MG63 (cell line): Measurements from ENCODE around the gene FARSA. TPM values are rescaled to one million over a fixed set of nuclear protein-coding genes. Genes with fewer than 3 reads are reported as not detected.
"Not testable (repeated sequence)": the region's sequence is repeated elsewhere in the genome, so short reads cannot be mapped to it uniquely, and the experiment has no call there.

ENCODE experiments used
- DNase-seq: peaks from one replicate; pipeline ENCODE4 v3.0.0-alpha.2; 2020
- H3K27me3 ChIP-seq: fragments of 250-450 bp; sonication (Bioruptor Pico); 2 replicates; pipeline ENCODE4 v1.5.1; 2020; ENCODE audit warnings: mild to moderate bottlenecking, moderate library complexity
- H3K36me3 ChIP-seq: fragments of 250-450 bp; sonication (Bioruptor Pico); 2 replicates; pipeline ENCODE4 v1.5.1; 2020; ENCODE audit warnings: mild to moderate bottlenecking, moderate library complexity
- H3K4me3 ChIP-seq: fragments of 250-450 bp; sonication (Bioruptor Pico); 2 replicates; pipeline ENCODE4 v1.5.1; 2020; ENCODE audit warnings: mild to moderate bottlenecking, moderate library complexity
- H3K9me3 ChIP-seq: fragments of 250-450 bp; sonication (Bioruptor Pico); 2 replicates; pipeline ENCODE4 v1.5.1; 2020; ENCODE audit warnings: mild to moderate bottlenecking, moderate library complexity
- total RNA-seq: library from RNA; depleted of rRNA; stranded (reverse); fragments of >200 nt; shearing (Covaris generic); gene quantifications from 2 replicates; pipeline ENCODE4 v1.2.3, GENCODE V29; 2014; ENCODE audit warnings: low replicate concordance

FARSA gene
- total RNA-seq, 1 experiment from 2014 or later, result 410 TPM

DNA sequence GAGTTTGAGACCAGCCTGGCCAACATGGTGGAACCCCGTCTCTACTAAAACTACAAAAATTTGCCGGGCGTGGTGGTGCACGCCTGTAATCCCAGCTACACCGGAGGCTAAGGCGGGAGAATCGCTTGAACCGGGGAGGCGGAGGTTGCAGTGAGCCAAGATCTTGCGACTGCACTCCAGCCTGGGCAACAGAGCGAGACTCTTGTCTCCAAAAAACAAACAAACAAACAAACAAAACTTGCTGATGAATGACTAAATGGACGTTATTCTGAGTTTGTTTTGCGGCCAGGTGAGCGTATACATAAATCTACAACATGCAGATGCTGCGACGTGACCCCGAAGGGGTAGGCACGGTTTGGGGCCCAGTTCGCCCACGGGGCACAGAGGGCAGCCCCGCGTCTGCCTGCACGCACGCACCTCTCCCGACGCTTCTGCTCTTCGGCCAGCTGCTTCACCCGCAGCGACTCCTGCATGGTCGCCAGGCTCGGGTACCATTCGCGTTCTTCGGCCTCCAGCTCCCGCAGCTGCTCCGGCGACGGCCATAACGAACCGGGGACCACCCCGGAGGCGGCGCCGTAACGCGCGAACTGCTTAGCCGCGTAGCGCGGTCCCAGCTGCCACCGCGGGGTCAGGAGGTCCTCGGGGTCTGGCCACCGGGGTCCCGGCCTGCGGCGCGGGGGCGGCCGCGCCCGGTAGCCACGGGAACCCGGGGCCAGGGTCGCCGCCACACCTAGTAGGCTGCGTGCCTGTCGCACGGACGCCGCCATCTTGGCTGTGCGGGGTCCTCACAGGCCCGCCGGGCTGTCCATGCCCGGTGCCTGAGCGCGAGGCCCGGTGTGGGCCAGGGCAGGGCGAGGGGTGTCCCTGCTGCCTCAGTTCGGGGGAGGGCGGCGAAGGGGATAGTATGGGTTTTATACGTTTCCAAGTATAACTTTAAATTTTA lies 23.2 kb upstream of the FARSA start, which contains the start of gene GADD45GIP1:
TSS of gene GADD45GIP1 (minus strand) at position 778 of the 943 bp plus-strand sequence. CDS start at position 767, 11 bp downstream.
- peak; percentile 96 for DNase-seq
- Histone ChIP-seq H3K27me3 (no peaks in the 10 kb centered on the region), H3K4me3 (peak within 1 kb of the TSS; percentile 89), H3K9me3 (no peaks in the 10 kb centered on the region), H3K36me3 (peaks cover 50% of the 10 kb centered on the region)

DNA sequence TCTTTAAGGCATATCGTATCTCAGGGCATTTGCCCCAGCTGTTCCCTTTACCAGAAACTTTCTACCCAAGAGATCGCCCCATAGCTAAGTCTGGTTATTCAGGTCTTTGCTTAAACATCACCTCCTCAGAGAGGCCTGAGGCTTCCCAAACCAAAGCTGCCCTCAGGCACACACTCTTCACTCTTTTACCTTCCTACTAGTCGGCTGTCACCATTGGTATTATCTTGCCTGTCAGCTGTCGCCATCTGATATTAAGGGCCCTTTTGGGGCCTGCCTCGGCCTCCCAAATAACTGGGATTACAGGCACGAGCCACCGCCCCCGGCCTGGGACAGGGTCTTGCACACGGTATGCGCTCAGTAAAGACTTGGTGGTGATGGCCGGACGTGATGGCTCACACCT lies 22.5 kb upstream of the FARSA start:
- Histone ChIP-seq H3K27me3 (no peaks in the 10 kb centered on the region), H3K9me3 (no peaks in the 10 kb centered on the region), H3K4me3 (peak overlapping the region; percentile 89), H3K36me3 (peaks cover 57% of the 10 kb centered on the region)
- DNase-seq, result no peak

DNA sequence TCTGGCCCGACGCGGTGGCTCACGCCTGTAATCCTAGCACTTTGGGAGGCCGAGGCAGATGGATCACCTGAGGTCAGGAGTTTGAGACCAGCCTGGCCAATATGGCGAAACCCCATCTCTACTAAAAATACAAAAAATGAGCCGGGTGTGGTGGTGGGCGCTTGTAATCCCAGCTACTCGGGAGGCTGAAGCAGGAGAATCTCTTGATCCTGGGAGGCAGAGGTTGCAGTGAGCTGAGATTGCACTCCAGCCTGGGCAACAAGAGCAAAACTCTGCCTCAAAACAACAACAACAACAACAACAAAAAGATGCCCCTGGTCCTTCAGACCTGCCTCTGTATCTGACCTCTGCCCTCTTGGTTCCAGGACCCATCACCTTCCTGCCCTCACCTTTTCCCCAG lies 22.1 kb upstream of the FARSA start:
- Histone ChIP-seq H3K4me3 (peak overlapping the region; percentile 89), H3K36me3 (peaks cover 61% of the 10 kb centered on the region)
- not testable (repeated sequence) for DNase-seq, H3K27me3 ChIP-seq, H3K9me3 ChIP-seq

DNA sequence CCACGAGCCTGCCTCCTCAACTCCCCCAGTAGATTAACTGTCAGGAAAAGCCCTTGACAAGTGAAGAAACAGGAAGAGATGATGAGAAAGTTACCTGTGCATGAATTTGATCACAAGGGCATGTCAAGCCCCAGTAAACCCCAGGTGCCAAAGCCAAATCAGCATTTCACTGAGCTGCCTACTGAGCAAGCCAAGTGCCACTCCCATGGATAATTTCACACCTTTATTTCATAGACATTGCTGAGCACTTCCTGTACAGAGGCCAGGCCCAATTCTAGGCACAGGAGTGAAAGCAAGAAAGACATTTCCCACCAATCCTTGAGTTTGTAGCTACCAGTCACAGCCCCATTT lies 21.1 kb upstream of the FARSA start:
- no peak overlapping the region for H3K4me3 ChIP-seq
- peaks cover 71% of the 10 kb centered on the region for H3K36me3 ChIP-seq
- H3K27me3 ChIP-seq, result no peaks in the 10 kb centered on the region
- no peak for DNase-seq
- H3K9me3 ChIP-seq, result no peaks in the 10 kb centered on the region

DNA sequence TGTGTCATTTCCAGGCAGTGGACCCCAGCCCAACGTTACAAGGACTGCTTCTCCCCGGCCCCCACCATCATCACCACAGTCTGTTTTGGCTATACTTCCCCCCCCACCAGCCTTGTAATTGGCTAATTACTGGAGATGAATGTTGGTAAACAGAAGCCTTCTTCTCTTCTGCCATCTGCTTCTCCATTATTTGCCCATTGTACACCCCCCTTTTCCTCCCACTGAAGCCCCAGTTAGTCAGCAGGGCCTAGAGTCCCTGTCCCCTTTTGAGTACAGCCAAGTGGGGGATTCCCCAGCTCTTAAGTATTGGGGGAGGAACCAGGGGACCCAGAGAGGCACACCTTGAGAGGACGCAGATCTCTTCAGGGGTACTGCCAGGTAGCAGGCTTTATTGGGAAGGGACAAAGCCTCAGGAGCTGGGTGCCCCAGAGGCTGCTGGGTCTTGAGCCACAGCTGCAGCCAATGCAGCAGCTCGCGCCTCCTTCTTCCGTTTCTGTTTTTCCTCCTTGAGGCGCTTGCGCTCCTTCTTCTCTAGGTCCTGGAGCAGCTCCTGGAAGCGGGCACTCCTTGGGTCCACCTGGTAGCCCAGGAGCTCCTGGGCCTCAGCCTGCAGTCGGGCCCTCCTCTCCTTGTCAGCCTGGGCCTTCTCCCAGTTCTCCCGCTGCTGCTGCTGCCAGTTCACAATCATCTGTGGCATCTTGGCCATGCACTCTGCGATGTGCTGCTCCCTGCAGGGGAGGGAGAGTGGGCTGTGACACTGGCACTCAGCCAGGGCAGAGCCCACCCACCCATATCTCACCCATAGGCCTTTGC lies 20.5 kb upstream of the FARSA start:
- Histone ChIP-seq H3K36me3 (peaks cover 77% of the 10 kb centered on the region), H3K4me3 (no peak overlapping the region), H3K27me3 (no peaks in the 10 kb centered on the region), H3K9me3 (no peaks in the 10 kb centered on the region)
- DNase-seq, result no peak

DNA sequence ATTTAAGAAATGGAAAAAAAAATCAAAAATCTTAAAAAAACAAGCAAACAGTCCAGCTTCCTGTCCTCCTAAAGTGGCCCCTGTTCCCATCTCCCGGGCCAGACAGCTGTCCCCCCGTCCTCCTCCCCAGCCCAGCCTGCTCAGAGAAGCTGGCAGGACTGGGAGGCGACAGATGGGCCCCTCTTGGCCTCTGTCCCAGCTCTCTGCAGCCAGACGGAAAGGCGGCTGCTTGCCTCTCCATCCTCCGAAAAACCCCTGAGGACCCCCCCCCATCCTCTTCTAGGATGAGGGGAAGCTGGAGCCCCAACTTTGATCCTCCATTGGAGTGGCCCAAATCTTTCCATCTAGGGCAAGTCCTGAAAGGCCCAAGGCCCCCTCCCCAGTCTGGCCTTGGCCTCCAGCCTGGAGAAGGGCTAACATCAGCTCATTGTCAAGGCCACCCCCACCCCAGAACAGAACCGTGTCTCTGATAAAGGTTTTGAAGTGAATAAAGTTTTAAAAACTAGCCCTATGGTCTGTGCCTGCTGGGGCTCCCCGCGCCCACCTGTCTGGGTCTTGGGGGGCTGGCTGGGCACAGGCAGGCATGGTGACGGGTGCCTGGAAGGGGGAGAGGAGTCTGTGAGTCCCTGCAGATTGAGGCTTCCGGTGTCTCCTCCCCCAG lies 19.8 kb upstream of the FARSA start:
- no peaks in the 10 kb centered on the region for H3K27me3 ChIP-seq
- DNase-seq, result peak; percentile 92
- H3K36me3 ChIP-seq, result peaks cover 84% of the 10 kb centered on the region
- H3K4me3 ChIP-seq, result no peak overlapping the region
- H3K9me3 ChIP-seq, result no peaks in the 10 kb centered on the region

DNA sequence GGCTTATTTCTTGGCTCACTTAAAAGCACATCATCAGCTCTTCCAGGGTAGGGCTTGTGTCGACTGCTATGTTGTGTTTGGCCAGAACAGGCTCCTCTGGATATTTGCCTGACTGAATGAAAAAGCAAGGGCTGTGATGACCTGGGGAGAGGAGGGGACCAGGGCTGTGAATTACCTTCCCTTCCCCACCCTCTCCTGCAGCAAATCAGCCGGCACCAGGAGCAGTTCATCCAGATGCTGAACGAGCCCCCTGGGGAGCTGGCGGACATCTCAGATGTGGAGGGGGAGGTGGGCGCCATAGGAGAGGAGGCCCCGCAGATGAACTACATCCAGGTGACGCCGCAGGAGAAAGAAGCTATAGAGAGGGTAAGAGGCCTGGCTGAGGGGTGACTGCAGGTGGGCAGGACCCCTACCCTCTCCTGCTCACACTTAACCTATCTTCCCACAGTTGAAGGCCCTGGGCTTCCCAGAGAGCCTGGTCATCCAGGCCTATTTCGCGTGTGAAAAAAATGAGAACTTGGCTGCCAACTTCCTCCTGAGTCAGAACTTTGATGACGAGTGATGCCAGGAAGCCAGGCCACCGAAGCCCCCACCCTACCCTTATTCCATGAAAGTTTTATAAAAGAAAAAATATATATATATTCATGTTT lies 19.1 kb upstream of the FARSA start:
- Histone ChIP-seq H3K4me3 (no peak overlapping the region), H3K27me3 (no peaks in the 10 kb centered on the region), H3K9me3 (no peaks in the 10 kb centered on the region), H3K36me3 (peaks cover 91% of the 10 kb centered on the region)
- DNase-seq, result peak; percentile 93

DNA sequence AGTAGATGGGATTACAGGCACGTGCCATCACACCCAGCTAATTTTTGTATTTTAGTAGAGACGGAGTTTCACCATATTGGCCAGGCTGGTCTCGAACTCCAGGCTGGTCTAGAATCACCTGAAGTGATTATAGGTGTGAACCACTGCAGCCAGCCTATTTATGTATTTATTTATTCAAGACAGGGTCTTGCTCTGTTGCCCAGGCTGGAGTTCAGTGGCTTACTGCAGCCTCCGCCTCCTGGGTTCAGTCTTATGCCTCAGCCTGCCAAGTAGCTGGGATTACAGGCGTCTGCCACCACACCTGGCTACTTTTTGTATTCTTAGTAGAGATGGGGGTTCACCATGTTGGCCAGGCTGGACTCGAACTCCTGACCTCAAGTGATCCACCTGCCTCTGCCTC lies 18.5 kb upstream of the FARSA start:
- not testable (repeated sequence) for H3K9me3 ChIP-seq, DNase-seq, H3K4me3 ChIP-seq, H3K27me3 ChIP-seq
- H3K36me3 ChIP-seq, result peaks cover 96% of the 10 kb centered on the region

DNA sequence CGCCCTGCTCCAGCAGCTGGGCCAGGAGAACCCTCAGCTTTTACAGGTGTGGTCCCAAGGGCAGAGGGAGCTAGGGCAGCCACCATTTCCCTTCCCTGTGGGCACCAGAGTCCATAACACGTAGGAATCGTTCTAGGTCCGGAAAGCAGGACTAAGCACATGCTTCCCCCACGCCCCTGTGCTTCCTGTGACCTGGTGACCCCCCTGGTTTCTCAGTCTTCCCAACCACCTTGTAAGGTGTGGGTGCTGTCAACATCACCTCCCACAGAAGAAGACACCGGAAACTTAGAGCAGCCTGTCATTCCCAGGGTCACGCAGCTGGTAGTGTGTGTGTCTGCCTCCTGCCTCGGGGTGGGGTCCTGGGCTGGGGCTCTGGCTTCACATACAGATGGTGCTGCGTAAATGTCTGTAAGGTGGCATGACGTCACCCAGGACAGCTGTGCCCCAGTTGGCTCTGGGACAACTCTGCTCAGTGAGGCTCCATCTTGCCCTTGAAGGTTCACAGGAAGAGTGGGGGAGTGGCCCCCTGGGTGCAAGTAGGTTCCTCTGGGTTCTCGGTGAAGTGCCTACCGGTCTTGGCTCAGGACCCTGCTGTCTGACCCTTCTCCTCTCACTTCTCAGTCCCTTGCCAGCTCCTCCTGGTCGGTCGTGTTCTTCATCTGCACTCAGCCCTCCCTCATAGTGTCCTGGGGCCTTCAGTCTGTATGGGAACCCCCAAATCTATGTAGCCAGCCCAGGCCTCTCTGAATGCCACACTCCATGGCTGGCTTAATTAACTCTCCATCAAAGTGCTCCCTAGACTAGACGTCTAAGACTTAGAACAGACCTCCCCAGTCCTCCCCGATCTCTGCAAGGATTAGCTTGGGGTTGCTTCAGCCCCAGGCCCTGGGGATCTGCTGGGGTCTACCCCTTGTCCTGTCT lies 16.1 kb upstream of the FARSA start:
- no peak overlapping the region for H3K4me3 ChIP-seq
- no peak for DNase-seq
- no peaks in the 10 kb centered on the region for H3K27me3 ChIP-seq
- H3K36me3 ChIP-seq, result peaks cover 92% of the 10 kb centered on the region
- H3K9me3 ChIP-seq, result no peaks in the 10 kb centered on the region

DNA sequence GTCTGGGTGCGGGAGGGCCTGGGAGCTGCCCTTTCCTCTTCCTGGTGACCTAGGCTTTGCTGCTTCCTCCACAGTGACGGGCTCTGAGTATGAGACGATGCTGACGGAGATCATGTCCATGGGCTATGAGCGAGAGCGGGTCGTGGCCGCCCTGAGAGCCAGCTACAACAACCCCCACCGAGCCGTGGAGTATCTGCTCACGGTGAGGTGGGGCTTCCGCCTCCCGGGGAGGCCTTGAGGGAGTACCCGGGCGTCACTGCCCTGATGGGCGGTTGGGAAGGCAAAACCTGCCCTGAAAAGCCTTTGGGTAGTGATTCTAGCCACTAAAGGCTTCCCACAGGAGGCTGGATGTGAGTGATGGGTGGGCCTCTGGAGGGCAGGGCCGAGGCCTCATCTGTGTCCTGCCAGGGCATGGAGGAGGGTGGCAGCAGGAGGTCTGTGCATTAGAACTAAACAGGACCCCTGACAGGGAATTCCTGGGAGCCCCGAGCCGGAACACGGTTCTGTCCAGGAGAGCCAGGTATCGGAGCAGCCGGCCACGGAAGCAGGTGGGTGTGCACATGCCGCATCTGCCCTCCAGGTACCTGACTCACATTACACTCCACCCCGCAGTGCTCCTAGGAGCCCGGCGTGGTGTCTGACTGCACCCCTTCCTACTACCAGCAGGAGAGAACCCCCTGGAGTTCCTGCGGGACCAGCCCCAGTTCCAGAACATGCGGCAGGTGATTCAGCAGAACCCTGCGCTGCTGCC lies 15.3 kb upstream of the FARSA start:
- no peaks in the 10 kb centered on the region for H3K27me3 ChIP-seq
- H3K9me3 ChIP-seq, result no peaks in the 10 kb centered on the region
- H3K36me3 ChIP-seq, result peaks cover 90% of the 10 kb centered on the region
- no peak for DNase-seq
- H3K4me3 ChIP-seq, result no peak overlapping the region

DNA sequence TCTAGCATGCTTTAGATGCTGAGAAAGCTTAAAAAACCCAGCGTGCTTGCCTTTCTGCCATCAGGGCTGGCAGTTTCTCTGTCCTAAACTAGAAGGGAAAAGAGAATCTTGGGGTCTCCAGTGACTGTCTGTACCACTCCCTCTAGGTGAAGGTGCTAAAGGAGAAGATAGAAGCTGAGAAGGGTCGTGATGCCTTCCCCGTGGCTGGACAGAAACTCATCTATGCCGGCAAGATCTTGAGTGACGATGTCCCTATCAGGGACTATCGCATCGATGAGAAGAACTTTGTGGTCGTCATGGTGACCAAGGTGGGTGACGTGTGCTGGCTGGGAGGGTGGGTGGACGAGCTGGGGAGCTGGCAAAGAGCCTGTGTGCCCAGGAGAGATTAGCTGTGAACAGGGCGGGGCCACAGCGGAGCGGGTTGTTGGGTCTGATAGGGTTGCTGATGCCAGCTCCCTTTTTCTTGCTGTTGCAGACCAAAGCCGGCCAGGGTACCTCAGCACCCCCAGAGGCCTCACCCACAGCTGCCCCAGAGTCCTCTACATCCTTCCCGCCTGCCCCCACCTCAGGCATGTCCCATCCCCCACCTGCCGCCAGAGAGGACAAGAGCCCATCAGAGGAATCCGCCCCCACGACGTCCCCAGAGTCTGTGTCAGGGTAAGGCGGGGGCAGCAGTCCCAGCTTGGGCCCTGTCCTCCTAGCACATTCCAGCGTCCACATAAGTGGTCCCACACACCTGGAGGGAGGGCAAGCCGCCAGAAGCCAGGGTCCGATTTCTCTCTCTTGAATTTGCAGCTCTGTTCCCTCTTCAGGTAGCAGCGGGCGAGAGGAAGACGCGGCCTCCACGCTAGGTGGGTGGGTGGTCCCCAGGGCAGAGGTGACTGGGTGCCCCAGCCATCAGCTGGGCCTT lies 14.4 kb upstream of the FARSA start:
- Histone ChIP-seq H3K4me3 (no peak overlapping the region; the same call in 1 of the 2 replicates), H3K36me3 (peaks cover 89% of the 10 kb centered on the region), H3K27me3 (no peaks in the 10 kb centered on the region), H3K9me3 (no peaks in the 10 kb centered on the region)
- no peak for DNase-seq

DNA sequence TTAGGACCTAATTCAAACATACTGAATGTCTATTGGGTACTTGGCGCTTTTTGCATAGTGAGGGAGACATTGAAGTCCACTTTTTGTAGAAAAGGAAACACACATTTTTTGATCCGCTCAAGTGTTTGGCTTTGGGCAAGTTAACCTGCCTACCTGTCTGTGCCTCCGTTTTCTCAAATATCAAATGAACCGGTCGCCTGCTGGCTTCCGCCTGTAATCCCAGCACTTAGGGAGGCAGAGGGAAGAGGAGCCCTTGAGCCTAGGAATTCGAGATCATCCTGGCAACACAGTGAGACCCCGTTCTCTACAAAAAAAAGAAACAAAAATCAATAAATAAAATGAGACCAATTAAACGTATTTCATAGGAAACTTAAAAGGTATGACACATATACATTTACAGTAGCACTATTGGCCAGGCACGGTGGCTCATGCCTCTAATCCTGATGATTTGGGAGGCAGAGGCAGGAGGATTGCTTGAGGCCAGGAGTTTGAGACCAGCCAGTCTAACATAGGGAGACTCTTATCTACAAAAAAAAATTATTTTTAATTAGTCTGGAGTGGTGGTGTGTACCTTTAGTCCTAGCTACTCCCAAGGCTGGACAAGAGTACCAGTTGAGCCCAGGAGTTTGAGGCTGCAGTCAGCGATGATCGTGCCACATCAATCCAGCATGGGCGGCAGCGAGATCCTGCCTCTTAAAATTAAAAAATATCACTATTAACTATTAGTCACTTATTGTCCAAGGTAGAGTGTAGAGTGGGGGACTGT lies 13.4 kb upstream of the FARSA start:
- H3K36me3 ChIP-seq, result peaks cover 90% of the 10 kb centered on the region
- H3K4me3 ChIP-seq, result peak overlapping the region; percentile 91
- no peak for DNase-seq
- H3K9me3 ChIP-seq, result no peaks in the 10 kb centered on the region
- no peaks in the 10 kb centered on the region for H3K27me3 ChIP-seq

DNA sequence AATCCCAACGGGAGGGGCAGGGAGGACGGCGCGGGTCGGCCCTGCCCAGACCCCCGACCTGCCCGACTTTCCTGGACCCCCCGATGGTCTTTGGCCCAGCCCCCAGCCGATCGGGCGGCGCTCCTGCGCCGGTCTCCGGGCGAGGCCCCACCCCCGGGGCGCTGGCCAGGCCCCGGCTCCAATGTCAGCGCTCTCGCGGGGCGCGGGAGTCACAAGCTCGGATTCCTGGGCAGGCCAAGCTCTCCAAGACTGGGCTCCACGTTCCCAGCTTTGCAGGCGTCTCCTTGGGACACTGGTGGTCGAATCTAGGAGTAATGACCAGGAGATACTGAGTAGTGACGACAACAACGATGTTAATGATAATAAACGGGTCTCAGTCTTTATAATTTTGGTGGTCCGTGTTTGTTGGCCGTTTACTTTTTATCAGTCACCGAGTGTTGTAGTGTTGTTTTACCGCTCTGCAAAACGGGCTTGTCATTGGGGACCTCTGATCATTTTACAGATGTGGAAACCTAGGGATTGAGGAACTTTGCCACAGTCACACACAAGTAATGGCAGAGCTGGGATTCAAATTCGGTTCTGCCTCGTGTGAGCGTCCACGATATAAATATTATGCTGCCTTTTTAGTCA lies 12.7 kb upstream of the FARSA start:
- Histone ChIP-seq H3K36me3 (peaks cover 90% of the 10 kb centered on the region), H3K27me3 (no peaks in the 10 kb centered on the region), H3K4me3 (peak overlapping the region; percentile 91), H3K9me3 (no peaks in the 10 kb centered on the region)
- peak; percentile 95 for DNase-seq
